Cardiac fibroblast (primary cell): Measurements from ENCODE around the gene TAF3.

Experiments
- DNase-seq, 2 donors: peaks; one replicate each; pipeline versions ENCODE4 v3.0.0 to v3.0.0-alpha.2; 2010; ENCODE audit warnings: low read depth in 2 of 2
- H3K4me3 ChIP-seq, 2 donors: replicated peaks in 1 of 2; 1 replicate in 1 of 2; 2 replicates in 1 of 2; pipeline ENCODE4 v1.5.1; 2011; ENCODE audit warnings: low read depth in 2 of 2, low read length in 2 of 2, mild to moderate bottlenecking in 2 of 2, moderate library complexity in 1 of 2
- TF ChIP-seq, protein P1 (sequence below): IDR thresholded peaks from one replicate; pipeline ENCODE4 v1.5.1; 2011; ENCODE audit warnings: low read depth, mild to moderate bottlenecking, low read length, inconsistent platforms

Gene TAF3

DNA sequence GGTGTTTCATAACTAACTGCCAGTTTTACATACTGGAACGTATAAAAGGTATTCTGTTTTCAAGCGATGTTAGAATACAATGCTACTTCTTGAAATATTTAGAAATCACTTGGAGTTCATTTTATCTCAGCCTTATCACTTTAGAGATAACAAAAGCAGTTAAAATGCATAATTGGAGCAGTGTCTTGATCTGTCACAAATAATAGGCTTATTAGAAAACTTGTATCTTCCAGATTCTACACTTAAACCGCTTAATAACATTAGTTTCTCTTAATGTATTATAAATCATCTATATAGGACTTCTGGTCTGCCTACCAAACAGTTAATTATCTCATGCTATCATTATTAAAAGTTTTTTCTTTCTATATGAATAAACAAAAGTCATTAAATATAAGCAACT, 104.4 kb downstream of the TAF3 start:
- no peak for DNase-seq
- TF ChIP-seq, protein P1, sequence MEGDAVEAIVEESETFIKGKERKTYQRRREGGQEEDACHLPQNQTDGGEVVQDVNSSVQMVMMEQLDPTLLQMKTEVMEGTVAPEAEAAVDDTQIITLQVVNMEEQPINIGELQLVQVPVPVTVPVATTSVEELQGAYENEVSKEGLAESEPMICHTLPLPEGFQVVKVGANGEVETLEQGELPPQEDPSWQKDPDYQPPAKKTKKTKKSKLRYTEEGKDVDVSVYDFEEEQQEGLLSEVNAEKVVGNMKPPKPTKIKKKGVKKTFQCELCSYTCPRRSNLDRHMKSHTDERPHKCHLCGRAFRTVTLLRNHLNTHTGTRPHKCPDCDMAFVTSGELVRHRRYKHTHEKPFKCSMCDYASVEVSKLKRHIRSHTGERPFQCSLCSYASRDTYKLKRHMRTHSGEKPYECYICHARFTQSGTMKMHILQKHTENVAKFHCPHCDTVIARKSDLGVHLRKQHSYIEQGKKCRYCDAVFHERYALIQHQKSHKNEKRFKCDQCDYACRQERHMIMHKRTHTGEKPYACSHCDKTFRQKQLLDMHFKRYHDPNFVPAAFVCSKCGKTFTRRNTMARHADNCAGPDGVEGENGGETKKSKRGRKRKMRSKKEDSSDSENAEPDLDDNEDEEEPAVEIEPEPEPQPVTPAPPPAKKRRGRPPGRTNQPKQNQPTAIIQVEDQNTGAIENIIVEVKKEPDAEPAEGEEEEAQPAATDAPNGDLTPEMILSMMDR, result no peak
- H3K4me3 ChIP-seq, result no peak overlapping the region

DNA sequence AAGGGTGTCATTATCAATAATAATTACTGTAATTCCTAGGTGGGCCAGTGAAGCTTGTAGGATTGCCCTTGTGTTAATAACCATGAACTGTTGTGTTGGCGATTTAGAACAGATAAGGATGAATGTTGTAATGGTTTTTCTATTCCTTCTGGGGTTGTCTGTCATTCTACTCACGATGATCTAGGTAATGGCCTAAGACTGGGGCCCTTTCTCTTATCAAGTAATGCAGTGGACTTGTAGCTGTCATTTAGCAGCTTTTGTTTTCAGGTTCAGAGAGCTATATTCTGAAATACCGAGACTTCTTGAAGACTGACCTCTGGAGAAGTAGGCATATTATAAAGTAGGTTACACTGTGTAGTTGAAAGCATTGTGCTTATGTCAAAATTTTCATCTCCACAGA, 110.2 kb downstream of the TAF3 start:
- H3K4me3 ChIP-seq, result no peak overlapping the region
- DNase-seq, result no peak
- TF ChIP-seq, protein P1, result no peak

DNA sequence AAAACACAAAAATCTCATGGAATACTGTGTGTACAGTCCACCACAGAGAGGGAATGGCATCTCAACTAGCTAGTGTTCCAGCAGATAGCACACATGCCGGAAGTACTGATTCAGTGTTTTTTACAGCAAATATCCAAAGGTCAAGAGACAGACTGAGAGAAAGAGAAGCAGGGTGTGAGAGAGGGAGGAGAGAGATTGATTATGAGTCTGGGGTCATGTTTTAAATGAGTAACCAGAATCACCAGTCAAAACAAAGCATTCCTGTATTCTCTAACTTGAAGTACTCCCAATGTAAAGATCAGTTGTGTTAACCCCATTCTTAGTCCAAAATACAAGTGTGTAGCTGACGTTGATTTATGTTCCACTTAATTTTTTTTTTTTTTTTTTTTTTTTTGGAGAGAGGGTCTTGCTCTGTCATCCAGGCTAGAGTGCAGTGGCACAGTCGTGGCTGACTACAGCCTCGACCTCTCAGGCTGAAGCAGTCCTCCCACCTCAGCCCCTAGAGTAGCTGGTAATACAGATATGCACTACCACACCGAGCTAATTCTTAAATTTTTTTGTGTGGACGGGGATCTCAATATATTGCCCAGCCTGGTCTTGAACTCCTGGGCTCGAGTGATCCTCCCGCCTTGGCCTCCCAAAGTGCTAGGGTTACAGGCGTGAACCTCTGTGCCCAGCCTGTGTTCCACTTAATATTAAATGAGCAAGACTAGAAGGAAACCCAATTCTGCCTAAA, 114.2 kb downstream of the TAF3 start:
- H3K4me3 ChIP-seq, result no peak overlapping the region
- DNase-seq, result no peak
- TF ChIP-seq, protein P1, result no peak

DNA sequence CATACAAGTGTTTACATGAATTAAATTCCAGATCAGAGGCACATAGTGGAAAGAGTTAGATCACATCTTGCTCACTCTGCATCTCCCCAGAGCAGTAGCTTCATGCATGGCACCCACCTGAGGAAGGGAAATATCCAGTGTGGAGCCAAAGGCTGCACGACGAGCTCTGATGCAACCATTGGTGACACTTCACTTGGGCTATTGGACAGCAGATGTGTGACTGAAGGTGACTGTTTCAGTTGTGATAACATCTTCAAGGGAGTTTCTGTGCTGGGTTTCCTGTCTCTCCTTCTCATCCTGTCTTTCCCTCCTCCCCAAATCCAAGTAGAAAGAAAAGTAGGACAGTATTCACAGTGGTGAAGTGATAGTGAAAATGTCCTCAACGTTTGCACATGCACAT, 115.0 kb downstream of the TAF3 start:
- no peak overlapping the region for H3K4me3 ChIP-seq
- TF ChIP-seq, protein P1, result no peak
- no peak for DNase-seq

DNA sequence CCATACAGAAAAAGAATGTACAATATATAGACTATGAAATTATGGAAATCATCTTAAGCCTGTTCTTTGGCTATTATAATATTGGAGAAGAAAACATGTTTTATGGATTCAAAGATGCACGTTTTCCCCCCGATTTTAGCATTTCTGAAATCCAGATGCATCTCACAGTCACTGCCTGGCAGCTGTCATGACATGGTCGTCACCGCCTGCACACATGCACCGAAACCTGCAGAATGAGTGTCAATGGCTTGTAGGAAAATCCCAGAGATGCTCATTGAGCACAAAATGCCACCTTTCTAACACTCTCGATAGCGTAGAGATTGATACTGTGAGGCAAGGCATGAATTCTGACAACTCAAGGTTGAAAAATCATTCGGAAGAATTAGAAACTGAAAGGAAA, 115.5 kb downstream of the TAF3 start:
- DNase-seq, result no peak
- TF ChIP-seq, protein P1, result no peak

DNA sequence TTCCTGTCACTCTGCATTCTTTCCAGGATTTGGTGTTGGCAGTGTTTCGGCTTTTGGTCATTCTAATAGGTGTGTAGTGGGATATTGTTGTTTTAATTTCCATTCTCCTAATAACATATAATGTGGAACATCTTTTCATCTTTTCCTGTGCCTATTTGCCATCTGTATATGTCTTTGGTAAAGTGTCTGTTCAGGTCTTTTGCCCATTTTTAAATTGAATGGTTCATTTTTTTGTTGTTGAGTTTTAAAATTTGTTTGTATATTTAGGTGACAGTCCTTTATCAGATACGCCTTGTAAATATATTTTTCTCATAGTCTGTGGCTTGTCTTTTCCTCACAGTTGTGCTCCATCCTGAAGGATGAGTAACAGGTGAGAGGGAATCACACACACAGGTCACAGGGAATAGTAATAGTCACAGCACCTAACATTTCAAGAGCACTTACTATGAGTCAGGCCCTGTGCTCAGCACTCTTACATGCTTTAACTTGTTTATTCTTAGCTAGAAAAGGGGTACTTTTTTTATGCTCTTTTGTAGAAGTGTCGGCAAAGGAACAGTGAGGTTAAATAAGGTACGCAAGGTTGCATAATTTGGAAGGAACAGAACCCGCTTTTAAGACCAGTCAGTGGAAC, 119.1 kb downstream of the TAF3 start:
- TF ChIP-seq, protein P1, result no peak

More for the DNA sequence above, 115.5 kb downstream of the TAF3 start:
- no peak overlapping the region for H3K4me3 ChIP-seq

More for the DNA sequence above, 119.1 kb downstream of the TAF3 start:
- no peak overlapping the region for H3K4me3 ChIP-seq
- no peak for DNase-seq
